Esophagus squamous epithelium (tissue), 5 donors: ENCODE results near the gene RBM33. TPM values are rescaled to one million over a fixed set of nuclear protein-coding genes. Genes with fewer than 3 reads are reported as not detected.

Experiments
- DNase-seq: peaks from one replicate; lab custom pipeline; 2025; lab: John Stamatoyannopoulos, UW
- H3K27ac ChIP-seq, 4 donors: fragments of 200-600 bp; sonication (generic); one replicate each; pipeline ENCODE4 v1.5.1; 2016 to 2019; ENCODE audit warnings: mild to moderate bottlenecking in 1 of 4
- H3K27me3 ChIP-seq, 4 donors: fragments of 200-600 bp; sonication (generic); 1 replicate in 3 of 4; 2 replicates in 1 of 4; pipeline versions ENCODE4 v1.5.1 to v1.6.0; 2017 to 2021; ENCODE audit warnings: antibody characterized with exemption in 1 of 4
- H3K36me3 ChIP-seq, 3 donors: fragments of 200-600 bp; sonication (generic); one replicate each; pipeline ENCODE4 v1.5.1; 2016 to 2019
- H3K4me1 ChIP-seq, 3 donors: fragments of 200-600 bp; sonication (generic); one replicate each; pipeline ENCODE4 v1.5.1; 2017 to 2019
- H3K4me3 ChIP-seq, 4 donors: fragments of 200-600 bp; sonication (generic); 1 replicate in 3 of 4; 2 replicates in 1 of 4; pipeline ENCODE4 v1.5.1; 2016 to 2019; ENCODE audit warnings: mild to moderate bottlenecking in 2 of 4, moderate library complexity in 1 of 4
- H3K9me3 ChIP-seq, 3 donors: fragments of 200-600 bp; sonication (generic); one replicate each; pipeline ENCODE4 v1.5.1; 2016 to 2019
- CTCF ChIP-seq, 6 experiments: fragments of 450-650 bp in 4 of 6; fragments of 200-600 bp in 2 of 6; sonication (generic) in 2 of 6; IDR thresholded peaks; one replicate each; pipeline ENCODE4 v1.5.1; 2016 to 2019; ENCODE audit warnings: antibody characterized with exemption in 6 of 6, mild to moderate bottlenecking in 4 of 6, moderate library complexity in 4 of 6
- POLR2A ChIP-seq, 4 donors: fragments of 450-650 bp; IDR thresholded peaks; one replicate each; pipeline ENCODE4 v1.6.1; 2017; ENCODE audit warnings: antibody characterized with exemption in 4 of 4, mild to moderate bottlenecking in 4 of 4, moderate library complexity in 3 of 4
- WGBS, 2 donors: methylation state at CpG; one replicate each; pipeline ENCODE4 v1.1.5; 2018; 5-methylcytosine and 5-hydroxymethylcytosine counted together
- intact Hi-C: fragments of 100-400 bp; cut with DNase I; formaldehyde crosslinking; loops from one replicate; pipeline ENCODE4 v1.15.0; 2022
- total RNA-seq, 4 donors: library from RNA; depleted of rRNA; stranded (reverse); fragments of >200 nt; gene quantifications; one replicate each; pipeline ENCODE4 v1.1.0, GENCODE V29; 2016
- donor health status: DM: yes; HTN: yes; CAD: no.

RBM33 gene
- total RNA-seq, 4 donors from 2014 or later: 20.3 to 45.6 (median 26.9) TPM

GRCh38 chr7:155766966-155767916, 122.8 kb downstream of the RBM33 start:
- no peaks in the 10 kb centered on the region for H3K27me3 ChIP-seq
- H3K9me3 ChIP-seq: no peaks in the 10 kb centered on the region
- 91 to 93% methylated on average over 11 to 12 of the region's 12 CpGs for WGBS, 2 donors
- H3K36me3 ChIP-seq: peaks cover 0 to 97% (median 36%) of the 10 kb centered on the region in 3 donors
- peaks cover 0 to 33% (median 0%) of the 10 kb centered on the region in 3 donors for H3K4me1 ChIP-seq
- TF ChIP-seq CTCF (IDR thresholded peaks at IDR 0.05) (no peak), POLR2A (IDR thresholded peaks at IDR 0.05) (no peak)
- DNase-seq: no peak
- H3K27ac ChIP-seq: no peak overlapping the region
- no peak overlapping the region for H3K4me3 ChIP-seq
- intact Hi-C loops: no loop called here

GRCh38 chr7:155769701-155770100, 125.2 kb downstream of the RBM33 start:
- Histone ChIP-seq H3K4me1 (peaks cover 0 to 9% (median 0%) of the 10 kb centered on the region in 3 donors), H3K9me3 (no peaks in the 10 kb centered on the region), H3K4me3 (no peak overlapping the region), H3K27ac (no peak overlapping the region), H3K27me3 (no peaks in the 10 kb centered on the region), H3K36me3 (peaks cover 5 to 97% (median 35%) of the 10 kb centered on the region in 3 donors)
- TF ChIP-seq POLR2A (IDR thresholded peaks at IDR 0.05): no peak
- no peak for TF ChIP-seq CTCF (IDR thresholded peaks at IDR 0.05)
- intact Hi-C loops: loop anchor here (10.0 kb wide), 1 partner anchor 165 kb away; no protein-coding TSS in a partner anchor
- no peak for DNase-seq
- WGBS, 2 donors: 71 to 83% methylated on average over 6 of the region's 6 CpGs

- Histone ChIP-seq H3K9me3 (no peaks in the 10 kb centered on the region), H3K27me3 (no peaks in the 10 kb centered on the region), H3K36me3 (peaks cover 6 to 97% (median 36%) of the 10 kb centered on the region in 3 donors), H3K27ac (no peak overlapping the region), H3K4me1 (peaks cover 0 to 8% (median 0%) of the 10 kb centered on the region in 3 donors), H3K4me3 (no peak overlapping the region)
- TF ChIP-seq POLR2A (IDR thresholded peaks at IDR 0.05): no peak
- no peak for TF ChIP-seq CTCF (IDR thresholded peaks at IDR 0.05)
- intact Hi-C loops: loop anchor here (10.0 kb wide), 1 partner anchor 165 kb away; no protein-coding TSS in a partner anchor
- 79 to 81% methylated on average over 3 to 6 of the region's 6 CpGs for whole genome bisulfite sequencing, 2 donors
- no peak for DNase-seq
Observed at GRCh38 chr7:155770241-155770640, 125.8 kb downstream of the RBM33 start.

GRCh38 chr7:155773531-155773930, 129.1 kb downstream of the RBM33 start:
- no peak for TF ChIP-seq POLR2A (IDR thresholded peaks at IDR 0.05)
- no peak for TF ChIP-seq CTCF (IDR thresholded peaks at IDR 0.05)
- DNase-seq: no peak
- Histone ChIP-seq H3K27me3 (no peaks in the 10 kb centered on the region), H3K4me1 (peaks cover 0 to 8% (median 0%) of the 10 kb centered on the region in 3 donors), H3K9me3 (no peaks in the 10 kb centered on the region), H3K4me3 (no peak overlapping the region), H3K27ac (no peak overlapping the region), H3K36me3 (peaks cover 11 to 99% (median 37%) of the 10 kb centered on the region in 3 donors)
- intact Hi-C loops: loop anchor here (10.0 kb wide), 1 partner anchor 169 kb away; no protein-coding TSS in a partner anchor
- WGBS, 2 donors: 92 to 98% methylated on average over 4 of the region's 4 CpGs

- H3K9me3 ChIP-seq: no peaks in the 10 kb centered on the region
- H3K27me3 ChIP-seq: no peaks in the 10 kb centered on the region
- intact Hi-C loops: loop anchor here (10.0 kb wide), 1 partner anchor 170 kb away; no protein-coding TSS in a partner anchor
- H3K4me1 ChIP-seq: peaks cover 0 to 5% (median 0%) of the 10 kb centered on the region in 3 donors
- H3K27ac ChIP-seq: no peak overlapping the region
- peaks cover 14 to 99% (median 28%) of the 10 kb centered on the region in 3 donors for H3K36me3 ChIP-seq
- TF ChIP-seq CTCF (IDR thresholded peaks at IDR 0.05): no peak
- no peak for TF ChIP-seq POLR2A (IDR thresholded peaks at IDR 0.05)
- no peak for DNase-seq
- WGBS, 2 donors: 85 to 97% methylated on average over 10 to 14 of the region's 14 CpGs
- no peak overlapping the region for H3K4me3 ChIP-seq
Observed at GRCh38 chr7:155774947-155775346, 130.5 kb downstream of the RBM33 start.
